GM13977 (cell line): Measurements from ENCODE around the gene ISOC1.

Source experiments
- DNase-seq: peaks from one replicate; pipeline ENCODE4 v3.0.0; 2012; ENCODE audit warnings: low spot score
- CTCF ChIP-seq: IDR thresholded peaks from 2 replicates; pipeline ENCODE4 v1.5.1; 2012; ENCODE audit warnings: mild to moderate bottlenecking, control low read depth; ENCODE audit not compliant: insufficient read depth; ENCODE audit errors: extremely low read depth, missing control alignments
- in situ Hi-C: fragments of 300-500 bp; cut with MboI; formaldehyde crosslinking; loops from one replicate; pipeline ENCODE4 v1.12.0; 2022; ENCODE audit warnings: low sequenced_read_pairs, low pct_unique_long_range_greater_than_20kb, mixed read lengths, inconsistent platforms; ENCODE audit not compliant: unreplicated experiment

The ISOC1 gene

GRCh38 chr5:129099184-129099569 is 4.6 kb downstream of the ISOC1 start:
- in situ Hi-C loops: no loop called here
- no peak for DNase-seq
- TF ChIP-seq CTCF: no peak

GRCh38 chr5:129101794-129102193 is 7.2 kb downstream of the ISOC1 start:
- no peak for TF ChIP-seq CTCF
- in situ Hi-C loops: no loop called here
- no peak for DNase-seq

- no peak for DNase-seq
- TF ChIP-seq CTCF: no peak
- in situ Hi-C loops: no loop called here
These were observed 8.8 kb downstream of the ISOC1 start for GRCh38 chr5:129103397-129103796.

GRCh38 chr5:129104915-129105455 is 10.4 kb downstream of the ISOC1 start:
- in situ Hi-C loops: no loop called here
- no peak for DNase-seq
- no peak for TF ChIP-seq CTCF

- TF ChIP-seq CTCF: no peak
- in situ Hi-C loops: no loop called here
- no peak for DNase-seq
These were observed 13.1 kb downstream of the ISOC1 start for GRCh38 chr5:129107637-129108036.

- no peak for DNase-seq
- in situ Hi-C loops: no loop called here
- TF ChIP-seq CTCF: no peak
These were observed 16.2 kb downstream of the ISOC1 start for GRCh38 chr5:129110742-129111141.

- in situ Hi-C loops: no loop called here
- no peak for TF ChIP-seq CTCF
- no peak for DNase-seq
These were observed 16.8 kb downstream of the ISOC1 start for GRCh38 chr5:129111351-129111750.
